Hematopoietic multipotent progenitor cell (in vitro differentiated cells): ENCODE results near the gene PLK1. TPM values are rescaled to one million over a fixed set of nuclear protein-coding genes. Genes with fewer than 3 reads are reported as not detected.

Source experiments
- DNase-seq, 3 donors: peaks; one replicate each; pipeline ENCODE4 v3.0.0-alpha.2; 2011 to 2015; ENCODE audit warnings: low read depth in 2 of 3, low spot score in 2 of 3
- total RNA-seq: library from RNA; depleted of rRNA; stranded (reverse); fragments of >200 nt; gene quantifications from one replicate; pipeline ENCODE4 v1.2.3, GENCODE V29; 2012

Gene PLK1
- total RNA-seq, 1 donor = 3.0 TPM

DNA sequence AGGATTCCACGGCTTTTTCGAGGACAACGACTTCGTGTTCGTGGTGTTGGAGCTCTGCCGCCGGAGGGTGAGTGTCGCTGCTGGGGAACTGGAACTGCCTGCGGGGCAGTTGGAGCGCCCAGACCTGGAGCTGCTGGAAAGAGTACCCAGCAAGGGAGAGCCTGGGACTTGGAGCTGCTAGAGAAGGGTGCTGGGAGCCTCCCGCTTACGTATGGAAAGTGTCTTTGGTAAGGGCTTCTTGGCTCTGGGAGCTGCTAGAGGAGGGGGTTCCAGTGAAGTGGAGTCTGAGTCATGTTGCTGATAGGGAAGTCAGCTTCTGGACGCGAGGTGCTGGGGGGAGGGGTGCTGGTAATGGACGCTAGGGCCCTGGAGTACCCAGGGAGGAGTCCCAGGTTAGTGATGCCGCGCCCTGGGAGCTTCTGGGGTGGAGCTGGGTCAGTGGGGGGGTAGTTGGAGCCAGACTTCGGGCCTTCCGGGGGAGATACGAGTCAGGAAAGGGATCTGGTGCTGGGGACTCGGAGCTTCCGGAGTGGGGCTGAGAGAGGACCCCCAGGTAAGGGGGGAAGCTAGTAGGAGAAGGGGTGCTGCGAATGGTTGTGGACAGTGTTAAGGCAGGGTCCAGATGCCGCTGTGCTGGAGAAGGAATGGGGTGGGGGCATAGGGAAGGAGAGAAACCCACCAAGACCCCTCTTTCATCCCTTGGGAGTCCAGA, 741 bp downstream of the PLK1 start:
- peak in 2 of 3 donors; percentile 55 to 56 for DNase-seq

DNA sequence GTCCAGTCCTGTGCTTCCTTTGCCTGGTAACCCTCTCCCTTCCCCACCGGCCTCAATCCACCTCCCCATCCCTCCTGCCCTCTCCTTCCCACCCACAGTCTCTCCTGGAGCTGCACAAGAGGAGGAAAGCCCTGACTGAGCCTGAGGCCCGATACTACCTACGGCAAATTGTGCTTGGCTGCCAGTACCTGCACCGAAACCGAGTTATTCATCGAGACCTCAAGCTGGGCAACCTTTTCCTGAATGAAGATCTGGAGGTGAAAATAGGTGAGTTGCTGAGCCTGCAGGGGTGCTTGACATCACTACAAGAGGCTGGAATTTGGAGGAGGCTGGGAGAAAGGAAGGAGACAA, 1.3 kb downstream of the PLK1 start:
- no peak for DNase-seq

DNA sequence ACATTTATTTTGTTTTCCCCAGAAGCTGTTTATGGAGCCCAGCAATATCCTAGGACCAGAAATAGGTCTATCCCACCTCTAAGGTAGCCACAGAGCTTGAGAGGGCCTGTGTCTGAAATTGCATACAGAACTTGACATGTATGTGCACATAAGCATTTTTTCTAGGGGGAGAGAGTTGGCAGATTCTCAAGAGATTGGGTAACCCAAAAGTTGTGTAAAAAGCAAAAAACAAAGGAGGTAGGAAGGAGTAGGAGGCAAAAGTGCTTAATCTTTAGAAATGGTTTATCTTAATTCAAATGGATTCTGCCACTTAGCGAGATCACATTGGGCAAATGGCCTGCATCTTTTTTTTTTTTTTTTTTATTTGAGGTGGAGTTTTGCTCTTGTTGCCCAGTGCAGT, 3.5 kb downstream of the PLK1 start:
- no peak for DNase-seq

DNA sequence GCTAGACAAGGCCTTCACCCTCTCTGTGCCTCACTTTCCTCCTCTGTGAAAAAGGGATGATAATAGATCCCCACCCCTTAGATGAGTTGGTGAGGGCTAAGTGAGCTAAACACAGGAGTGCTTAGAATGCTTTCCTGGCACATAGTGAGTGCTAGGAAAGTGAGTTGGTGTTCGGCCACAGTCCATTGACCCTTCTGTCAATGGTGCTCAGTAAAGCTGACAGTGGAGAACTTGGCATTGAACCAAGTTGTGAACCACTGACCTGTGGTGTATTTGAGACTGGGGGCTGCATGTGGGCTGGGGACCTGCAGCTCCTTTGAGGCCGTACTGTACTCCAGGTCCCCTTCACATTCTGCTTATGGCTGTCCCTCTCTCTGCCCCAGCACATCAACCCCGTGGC, 4.8 kb downstream of the PLK1 start:
- DNase-seq = no peak

DNA sequence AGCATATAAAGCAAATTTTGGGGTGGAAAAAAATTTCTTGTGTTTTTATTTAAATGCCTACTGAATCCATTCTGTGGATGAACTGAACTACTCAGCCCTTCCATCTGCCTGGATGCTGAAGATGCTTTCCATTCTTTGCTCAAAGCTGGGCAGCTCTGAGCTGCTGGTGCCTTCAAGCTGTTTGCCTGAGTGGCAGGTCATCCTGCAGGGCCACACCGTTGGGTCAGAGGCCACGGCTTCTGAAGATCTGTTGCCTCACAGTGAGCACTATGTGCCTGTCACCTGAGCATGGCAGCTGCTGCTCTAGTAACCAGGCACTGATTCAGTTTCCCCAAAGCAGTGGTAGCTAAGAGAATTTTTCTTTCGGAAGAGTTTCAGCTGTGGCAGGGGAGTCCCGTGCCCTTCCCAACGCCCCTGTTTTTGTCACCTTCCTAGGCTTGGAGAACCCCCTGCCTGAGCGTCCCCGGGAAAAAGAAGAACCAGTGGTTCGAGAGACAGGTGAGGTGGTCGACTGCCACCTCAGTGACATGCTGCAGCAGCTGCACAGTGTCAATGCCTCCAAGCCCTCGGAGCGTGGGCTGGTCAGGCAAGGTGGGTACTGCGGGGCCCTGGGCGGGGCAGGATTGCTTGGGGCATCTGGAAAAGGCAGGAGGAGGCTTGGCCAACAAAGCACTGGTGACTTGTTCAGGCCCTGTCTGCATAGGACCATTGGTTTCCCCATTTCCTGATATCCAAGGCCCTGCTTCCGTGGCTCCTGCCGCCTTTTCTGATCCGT, 8.5 kb downstream of the PLK1 start:
- DNase-seq = no peak

DNA sequence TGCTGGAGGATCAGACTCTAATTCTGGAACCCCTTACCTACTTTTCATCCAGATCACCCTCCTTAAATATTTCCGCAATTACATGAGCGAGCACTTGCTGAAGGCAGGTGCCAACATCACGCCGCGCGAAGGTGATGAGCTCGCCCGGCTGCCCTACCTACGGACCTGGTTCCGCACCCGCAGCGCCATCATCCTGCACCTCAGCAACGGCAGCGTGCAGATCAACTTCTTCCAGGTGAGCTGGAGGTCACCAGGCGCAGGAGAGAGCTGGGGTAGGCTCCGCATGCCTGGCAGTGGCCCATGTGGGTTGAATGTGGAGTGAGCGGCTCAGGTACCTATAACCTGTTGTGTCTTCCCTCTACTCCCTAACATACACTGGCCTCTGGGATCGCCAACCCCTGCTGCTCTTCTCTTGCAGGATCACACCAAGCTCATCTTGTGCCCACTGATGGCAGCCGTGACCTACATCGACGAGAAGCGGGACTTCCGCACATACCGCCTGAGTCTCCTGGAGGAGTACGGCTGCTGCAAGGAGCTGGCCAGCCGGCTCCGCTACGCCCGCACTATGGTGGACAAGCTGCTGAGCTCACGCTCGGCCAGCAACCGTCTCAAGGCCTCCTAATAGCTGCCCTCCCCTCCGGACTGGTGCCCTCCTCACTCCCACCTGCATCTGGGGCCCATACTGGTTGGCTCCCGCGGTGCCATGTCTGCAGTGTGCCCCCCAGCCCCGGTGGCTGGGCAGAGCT, 10.9 kb downstream of the PLK1 start:
- no peak for DNase-seq

DNA sequence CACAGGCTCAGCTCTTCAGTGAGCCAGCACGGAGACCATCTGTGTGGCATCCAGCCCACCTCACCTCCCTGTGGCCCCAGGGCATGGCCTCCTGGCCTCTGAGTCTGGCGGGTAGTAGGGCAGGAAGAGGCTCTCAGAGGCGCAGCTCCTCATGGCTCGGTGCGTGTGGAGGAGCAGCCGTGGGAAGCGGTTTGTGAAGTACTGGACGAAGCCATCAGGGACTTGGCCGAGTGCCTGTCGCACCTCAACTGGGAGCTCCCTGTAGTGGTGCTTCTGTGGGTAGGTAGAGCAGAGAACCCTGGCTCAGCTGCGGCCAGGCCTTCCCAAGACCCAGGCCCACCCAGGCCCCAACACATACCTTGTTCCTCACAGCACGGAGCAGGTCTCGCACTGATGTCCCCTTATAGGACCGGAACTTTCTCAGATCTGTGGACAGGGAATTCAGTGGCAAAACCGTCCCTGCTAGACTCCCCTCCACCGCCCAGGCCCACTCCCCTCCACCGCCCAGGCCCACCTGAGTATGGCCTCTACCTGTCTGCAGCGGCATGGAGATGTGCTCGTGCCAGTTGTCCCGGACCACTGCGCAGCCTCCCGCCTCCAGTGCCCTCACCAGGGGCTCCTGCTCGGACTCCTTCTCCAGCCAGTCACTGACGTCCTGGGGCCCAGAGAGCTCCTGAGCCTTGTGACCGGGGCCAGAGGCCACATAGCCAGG, 12.2 kb downstream of the PLK1 start:
- no peak for DNase-seq

DNA sequence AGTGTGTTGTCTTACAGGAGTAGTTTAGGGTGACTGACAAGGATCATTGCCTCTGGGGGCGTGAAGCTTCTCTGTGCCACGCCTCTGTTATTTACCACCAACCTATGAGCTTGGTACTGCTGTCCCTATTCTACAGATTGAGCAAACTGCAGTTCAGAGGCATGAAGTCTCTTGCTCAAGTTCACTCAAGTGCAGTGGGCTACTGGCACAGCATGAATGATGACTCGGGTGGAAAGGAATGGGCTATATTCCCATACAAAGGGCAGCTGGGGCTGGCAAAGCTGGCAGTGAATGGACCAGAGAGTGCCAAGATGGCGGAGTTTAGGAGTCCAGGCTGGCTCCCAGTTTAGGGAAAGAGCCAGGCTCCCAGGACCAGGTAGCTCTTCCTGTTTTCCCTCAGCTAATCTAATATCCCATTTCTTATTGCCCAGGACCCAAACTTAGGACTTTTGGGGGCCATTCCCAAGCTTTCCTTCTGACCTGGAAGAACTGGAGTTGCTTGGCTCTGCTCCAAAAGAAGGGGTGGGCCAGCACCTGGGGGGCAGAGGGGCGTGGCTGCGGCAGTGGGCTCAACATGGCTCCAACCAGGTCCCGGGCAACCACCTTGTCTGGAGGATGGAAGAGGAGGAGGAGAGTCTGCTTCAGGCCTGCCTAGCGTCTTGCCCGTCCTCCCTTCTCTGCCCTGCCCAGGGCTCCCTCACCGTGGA, 12.9 kb downstream of the PLK1 start:
- no peak for DNase-seq

DNA sequence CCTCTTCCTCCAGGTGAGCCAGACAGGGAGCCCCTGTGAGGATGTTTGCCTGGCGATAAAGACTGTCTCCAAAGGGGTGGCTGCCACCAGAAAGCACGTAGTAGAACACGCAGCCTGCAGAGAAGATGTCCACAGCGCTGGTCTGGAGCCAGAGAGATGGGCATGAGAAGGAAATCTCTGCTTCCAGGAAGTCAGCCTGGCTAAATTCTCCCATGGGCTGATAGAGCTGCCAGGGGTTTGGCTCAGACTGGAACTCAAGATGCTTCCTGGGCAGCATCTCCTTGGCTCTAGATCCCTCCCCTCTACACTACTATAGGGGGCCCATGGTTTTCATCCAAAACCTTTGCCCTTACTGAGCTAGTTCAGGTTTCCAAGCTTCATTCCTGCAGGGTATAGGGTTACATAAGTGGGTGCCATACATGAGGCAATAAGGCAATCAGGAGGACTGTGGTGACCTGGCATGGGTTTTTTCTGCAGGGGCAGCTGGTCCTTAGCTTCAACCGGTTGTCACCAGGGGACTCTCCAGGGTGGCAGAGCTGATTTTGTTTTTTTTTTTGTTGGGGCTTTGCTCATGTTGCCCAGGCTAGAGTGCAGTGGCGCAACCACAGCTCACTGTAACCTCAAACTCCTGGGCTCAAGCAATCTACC, 13.6 kb downstream of the PLK1 start:
- no peak for DNase-seq

DNA sequence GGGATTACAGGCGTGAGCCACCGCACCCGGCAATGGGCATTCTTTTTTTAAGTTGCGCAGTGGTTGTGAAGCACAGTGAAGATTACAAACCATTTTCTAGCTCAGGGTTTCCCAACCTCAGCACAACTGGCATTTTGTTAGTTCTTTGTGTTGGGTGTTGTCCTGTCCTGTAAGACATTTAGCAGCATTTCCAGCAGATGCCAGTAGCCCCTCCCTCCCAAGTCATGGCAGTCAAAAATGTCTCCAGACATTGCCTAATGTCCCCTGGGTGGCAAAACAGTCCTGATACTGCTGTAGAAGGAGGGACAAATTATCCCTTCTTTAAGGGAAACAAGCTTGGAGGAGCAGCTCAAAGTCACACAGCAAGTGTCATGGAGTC, 15.6 kb downstream of the PLK1 start:
- DNase-seq = no peak

DNA sequence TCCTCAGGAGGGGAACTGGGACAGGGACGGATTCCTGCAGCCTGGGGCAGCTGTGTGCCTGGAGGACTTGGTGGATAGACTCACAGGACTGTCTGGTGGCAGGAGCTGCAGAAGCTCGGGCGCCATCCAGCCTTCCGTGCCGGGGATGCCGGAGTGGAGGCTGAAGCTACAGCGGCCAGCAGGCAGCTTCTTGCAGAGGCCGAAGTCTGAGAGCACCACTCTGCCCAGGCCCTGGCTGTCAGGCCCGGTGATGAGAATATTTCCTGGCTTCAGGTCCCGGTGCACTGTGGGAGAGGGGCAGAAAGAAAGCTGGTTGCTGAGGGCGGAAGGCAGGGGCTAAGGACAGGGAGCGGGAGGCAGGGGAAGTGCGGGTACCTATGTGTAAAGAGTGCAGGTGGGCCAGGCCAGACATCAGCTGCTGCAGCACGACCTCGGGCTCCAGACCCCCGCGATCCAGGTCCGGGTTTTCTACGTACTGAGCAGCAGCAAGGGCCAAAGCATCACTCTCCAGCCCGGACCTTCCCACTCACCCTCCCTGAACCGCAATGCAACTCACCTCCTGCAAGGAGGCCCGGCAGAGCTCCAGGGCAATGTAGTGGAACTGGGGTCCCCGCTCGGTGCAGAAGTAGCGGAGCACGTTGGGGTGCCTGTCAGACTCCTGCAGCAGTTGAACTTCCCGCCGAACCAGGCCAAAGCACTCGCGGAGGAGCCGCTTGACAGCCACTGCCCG, 16.1 kb downstream of the PLK1 start:
- DNase-seq = peak in 2 of 3 donors; percentile 33 to 36

DNA sequence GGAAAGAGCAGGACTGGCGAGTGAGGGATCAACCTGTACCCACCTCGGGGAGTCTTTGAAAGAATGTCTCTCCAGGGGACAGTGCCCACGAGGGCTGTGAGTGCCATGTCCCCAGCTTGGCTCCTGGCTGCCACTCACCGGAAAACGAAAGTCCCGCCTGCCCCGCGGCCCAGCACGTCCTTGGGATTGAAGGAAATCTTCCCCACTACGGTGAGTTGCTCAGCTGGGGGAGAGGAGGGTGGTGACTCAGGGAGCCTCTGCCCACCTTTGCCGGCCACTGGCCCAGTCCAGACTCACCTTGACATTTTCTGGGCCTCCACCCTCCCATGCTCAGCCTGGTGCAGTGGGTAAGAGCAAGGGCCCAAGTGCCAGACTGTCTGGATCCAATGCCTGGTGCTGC, 17.1 kb downstream of the PLK1 start:
- no peak for DNase-seq

DNA sequence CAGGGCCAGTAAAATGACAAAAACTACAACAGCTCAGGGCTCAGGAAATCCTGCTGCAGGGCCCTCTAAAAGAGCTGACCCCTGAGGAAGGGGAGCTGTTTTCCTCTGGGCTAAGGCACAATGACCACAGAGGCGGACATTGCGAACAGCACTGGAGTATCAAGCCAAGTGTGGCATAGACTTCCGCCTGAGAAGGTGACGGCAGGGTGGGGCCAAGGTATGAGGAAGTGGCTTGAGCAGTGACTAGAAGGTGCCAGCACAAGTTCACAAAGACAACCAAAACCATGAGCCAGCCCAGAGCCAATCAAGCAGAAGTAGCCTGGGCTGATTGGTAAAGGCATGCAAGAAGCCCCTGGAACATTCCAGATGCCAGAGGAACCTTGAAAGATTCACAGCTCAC, 20.4 kb downstream of the PLK1 start:
- DNase-seq = no peak

DNA sequence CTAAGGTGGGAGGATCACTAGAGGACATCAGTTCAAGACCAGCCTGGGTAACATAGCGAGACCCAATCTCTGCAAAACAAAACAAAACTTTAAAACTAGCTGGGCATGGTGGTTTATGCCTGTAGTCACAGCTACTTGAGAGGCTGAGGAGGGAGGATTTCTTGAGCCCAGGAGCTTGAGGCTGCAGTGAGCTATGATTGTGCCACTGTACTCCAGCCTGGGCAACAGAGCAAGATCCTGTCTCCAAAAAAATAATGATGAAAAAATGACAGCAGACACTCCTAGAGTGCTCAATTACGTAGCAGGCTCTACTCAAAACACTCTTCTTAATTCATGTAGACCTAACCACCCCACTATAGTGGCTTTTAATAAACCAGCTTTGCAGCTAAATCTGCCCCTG, 21.4 kb downstream of the PLK1 start:
- DNase-seq = no peak

DNA sequence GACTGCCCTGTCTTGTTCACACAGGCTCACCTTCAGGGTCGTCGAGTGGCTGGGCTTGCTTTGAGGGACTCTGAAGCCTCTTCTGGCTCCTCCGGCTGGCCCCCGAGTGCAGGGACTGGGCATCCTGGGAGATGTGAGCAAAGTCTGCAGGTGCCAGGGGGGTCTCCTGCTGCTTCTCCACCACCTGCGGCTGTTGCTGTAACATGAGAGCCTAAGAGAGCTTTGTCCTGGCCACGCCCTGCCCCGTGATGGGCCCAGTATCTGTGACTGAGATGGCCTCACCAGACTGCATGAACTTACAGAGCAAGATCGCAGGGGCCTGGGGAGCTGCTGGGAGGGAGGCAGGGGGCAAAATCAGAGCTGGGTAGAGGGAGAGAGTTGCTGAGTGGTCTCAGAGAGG, 21.8 kb downstream of the PLK1 start:
- no peak for DNase-seq

DNA sequence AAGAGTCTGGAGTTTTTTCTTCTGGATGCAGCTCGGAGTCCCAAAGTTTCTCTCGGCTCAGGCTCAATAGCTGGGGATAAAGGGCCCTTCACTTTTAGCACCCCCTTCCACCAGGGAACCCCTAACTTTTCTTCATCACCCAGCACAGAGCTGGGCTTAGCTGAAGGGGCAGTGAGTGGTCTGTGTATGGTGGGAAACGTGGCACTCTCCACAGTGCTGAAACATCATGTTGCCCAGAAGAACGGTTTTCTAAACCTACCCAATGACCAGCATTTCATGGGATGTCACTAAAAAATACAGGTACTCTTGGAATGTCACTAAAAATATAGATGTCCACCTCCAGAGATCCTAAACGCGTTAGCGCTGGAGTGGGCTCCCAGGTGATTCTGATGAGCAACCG, 22.4 kb downstream of the PLK1 start:
- DNase-seq = no peak

DNA sequence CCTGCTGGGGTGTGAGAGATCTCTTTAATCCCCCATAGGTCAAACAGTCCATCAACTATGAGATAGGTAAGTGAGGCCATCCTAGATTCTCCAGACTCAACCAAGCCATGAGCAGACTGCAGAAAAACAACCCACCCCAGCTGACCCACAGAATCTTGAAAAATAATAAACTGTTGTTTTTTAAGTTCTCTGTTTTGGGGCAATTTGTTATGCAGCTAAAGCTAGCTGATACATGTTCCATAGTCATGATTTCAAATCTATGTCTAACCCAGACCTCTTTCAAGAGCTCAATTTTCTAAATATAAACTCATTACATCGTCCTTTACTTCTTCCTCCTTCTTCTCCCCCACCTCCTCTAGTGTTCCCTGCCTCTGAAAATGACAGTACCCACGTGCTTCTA, 24.3 kb downstream of the PLK1 start:
- DNase-seq = no peak

DNA sequence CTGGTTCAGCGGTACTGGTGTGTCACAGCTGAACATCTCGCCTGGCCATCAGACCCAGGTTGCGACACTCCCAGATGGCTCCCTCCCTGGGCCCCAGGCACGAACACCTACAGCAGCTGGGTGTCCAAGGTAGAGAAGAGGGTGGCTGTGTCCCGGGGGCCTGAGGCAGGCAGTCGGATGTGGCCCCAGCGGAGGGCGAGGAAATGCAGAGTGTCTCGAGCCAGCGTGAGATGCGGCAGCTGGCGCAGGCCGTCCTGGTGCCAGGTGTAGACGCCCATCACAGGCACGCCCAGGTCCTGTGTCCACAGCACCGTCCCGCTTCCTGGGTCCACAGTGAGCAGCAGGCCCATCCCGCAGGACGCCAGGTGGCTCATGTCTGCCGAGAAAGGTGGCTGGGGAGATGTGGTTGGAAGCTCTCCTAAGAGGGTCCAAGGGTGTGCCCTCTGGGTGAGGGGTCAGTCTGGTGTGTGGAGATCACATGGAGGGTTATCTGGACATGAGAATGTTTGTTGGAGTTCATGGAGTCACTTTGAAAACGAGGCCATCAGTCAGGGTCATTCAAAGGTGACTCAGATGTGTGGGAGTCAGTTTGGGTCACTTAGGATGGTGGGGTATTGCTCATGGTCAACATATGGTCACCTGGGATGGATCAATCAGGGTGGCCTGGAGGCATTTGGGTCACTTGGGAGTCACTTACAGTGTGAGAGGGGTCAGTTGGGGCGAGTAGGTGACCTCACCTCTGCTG, 26.3 kb downstream of the PLK1 start:
- no peak for DNase-seq

DNA sequence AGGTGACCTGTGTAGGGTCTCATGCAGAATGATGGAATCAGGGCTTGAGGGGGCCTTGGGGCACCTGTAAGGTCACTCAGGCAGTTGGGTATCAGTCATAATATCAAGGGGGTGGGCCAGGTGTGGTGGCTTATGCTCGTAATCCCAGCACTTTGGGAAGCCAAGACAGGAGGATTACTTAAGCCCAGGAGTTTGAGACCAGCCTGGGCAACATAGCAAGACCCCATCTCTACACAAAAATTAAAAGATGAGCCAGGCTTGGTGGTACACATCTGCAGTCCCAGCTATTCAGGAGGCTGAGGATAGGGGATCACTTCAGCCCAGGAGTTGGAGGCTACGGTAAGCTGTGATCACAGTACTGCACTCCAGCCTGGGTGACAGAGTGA, 26.8 kb downstream of the PLK1 start:
- DNase-seq = no peak
